ENCODE data around the gene CDKN1C.

Gene CDKN1C

DNA sequence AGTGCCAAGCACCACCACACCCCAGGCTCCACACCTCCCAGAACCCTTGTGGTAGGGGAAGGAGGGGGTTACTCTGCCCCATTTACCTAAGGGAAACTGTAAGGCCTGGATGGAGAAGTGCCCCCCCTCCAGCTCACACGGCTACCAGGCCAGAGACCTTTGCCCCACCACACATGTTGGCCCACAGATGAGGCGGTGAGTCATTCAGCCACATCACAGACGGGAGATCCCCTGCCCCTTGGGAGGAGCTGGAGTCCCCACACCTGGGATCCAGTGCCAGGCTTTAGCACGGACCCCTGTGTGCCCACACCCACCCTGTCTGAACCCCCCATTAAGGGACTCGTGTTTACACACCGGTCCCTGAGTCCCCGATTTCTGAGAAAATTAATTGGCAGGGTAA is 24.9 kb downstream of the CDKN1C start:
- DNase-seq (ENCODE audit: low spot score), result no peak
- Histone ChIP-seq H3K27ac (no peak overlapping the region), H3K4me3 (no peak overlapping the region)
- TF ChIP-seq, protein P1, sequence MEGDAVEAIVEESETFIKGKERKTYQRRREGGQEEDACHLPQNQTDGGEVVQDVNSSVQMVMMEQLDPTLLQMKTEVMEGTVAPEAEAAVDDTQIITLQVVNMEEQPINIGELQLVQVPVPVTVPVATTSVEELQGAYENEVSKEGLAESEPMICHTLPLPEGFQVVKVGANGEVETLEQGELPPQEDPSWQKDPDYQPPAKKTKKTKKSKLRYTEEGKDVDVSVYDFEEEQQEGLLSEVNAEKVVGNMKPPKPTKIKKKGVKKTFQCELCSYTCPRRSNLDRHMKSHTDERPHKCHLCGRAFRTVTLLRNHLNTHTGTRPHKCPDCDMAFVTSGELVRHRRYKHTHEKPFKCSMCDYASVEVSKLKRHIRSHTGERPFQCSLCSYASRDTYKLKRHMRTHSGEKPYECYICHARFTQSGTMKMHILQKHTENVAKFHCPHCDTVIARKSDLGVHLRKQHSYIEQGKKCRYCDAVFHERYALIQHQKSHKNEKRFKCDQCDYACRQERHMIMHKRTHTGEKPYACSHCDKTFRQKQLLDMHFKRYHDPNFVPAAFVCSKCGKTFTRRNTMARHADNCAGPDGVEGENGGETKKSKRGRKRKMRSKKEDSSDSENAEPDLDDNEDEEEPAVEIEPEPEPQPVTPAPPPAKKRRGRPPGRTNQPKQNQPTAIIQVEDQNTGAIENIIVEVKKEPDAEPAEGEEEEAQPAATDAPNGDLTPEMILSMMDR (IDR thresholded peaks at IDR 0.05), result no peak

DNA sequence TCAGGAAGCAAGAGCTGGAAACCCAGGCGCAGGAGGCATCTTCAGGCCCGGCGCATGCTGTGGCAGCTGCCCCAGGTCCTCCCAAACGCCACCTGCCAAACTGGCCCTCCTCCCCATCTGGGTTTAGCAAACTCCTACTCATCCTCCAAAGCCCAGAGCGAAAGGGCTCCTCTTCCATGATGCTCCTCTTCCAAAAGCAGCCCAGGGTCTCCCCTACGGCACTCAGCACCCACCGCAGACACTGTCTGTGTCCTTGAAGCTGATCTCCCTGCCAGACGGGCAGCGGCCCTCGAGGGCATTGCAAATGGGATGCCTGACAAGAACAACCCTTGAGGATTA is 25.9 kb downstream of the CDKN1C start:
- H3K4me3 ChIP-seq, result no peak overlapping the region
- no peak overlapping the region for H3K27ac ChIP-seq
- no peak for DNase-seq (ENCODE audit: low spot score)
- TF ChIP-seq, protein P1 (IDR thresholded peaks at IDR 0.05), result no peak

DNA sequence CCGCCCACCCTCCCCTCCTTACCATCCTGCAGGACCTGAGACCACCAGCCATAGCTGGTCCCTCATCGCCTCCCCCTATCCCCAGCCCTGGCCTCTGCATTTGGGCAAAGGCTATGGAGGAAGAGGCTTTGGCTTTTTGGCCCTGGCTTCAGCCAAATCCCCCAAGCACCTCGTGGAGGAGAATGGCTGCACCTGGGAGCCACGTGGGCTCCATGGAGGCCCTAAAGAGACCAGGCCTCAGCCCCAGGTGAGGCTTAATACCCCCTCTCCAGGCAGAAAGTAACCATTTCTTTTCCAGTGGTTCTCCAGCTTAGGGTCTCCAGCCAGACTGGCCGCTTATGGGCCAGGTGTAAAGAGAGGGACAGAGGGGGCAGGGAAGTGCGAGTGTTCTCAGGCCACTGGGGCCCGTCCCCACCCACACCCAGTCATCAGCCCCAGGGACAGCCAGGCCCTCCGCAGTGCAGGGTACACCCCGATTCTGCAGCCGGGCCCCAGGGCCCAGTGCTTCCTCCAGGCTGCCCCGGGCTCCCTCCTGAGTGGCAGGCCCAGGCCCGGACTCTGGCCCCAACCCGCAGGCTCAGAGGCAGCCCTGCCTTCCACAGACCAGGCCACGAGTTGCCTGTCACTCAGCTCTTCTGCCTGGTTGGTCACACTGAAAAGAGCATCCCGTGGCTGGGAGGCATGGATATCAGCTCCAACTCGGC is 26.4 kb downstream of the CDKN1C start:
- no peak overlapping the region for H3K27ac ChIP-seq
- TF ChIP-seq, protein P1 (IDR thresholded peaks at IDR 0.05), result no peak
- H3K4me3 ChIP-seq, result no peak overlapping the region
- DNase-seq (ENCODE audit: low spot score), result no peak

DNA sequence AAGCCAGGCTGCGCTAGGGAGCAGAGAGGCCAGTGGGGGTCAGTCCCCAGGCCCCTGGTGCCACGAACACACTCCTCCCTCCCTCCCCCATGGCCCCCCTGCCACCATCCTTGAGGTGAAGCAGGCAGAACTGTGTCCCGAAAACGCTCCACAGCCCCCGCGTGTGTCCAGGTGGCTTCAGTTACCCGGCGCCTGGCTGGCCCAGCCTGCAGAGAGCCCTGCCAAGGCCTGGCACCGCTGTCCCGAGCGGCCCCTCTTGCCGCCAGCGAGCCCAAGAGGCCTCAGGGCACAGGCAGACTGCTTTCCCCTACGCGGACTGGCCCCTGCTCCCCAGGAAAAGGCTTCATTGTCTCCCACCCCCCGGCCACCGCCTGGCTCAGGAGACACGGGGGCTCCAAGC is 27.7 kb downstream of the CDKN1C start:
- H3K27ac ChIP-seq, result no peak overlapping the region

DNA sequence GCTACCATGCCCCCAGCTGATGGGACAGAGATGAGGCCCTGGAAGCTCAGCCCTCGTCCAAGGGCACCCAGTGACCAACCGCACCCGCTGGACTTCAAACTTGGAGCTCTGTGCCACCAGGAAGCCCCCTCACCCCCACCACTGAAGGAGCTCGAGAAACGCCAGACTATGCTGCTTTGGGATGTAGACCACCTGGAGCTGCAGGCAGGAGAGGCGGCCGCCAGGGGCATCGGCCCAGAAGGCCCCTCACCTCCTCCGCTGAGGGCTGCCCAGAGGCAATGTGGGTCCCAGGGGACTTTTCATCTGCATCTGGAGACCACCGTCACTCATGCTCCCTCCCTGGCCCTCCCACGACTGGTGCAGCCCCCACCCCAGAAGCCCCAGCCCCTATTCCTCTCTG is 28.3 kb downstream of the CDKN1C start:
- H3K4me3 ChIP-seq, result no peak overlapping the region
- TF ChIP-seq, protein P1 (IDR thresholded peaks at IDR 0.05), result no peak
- DNase-seq (ENCODE audit: low spot score), result no peak
- H3K27ac ChIP-seq, result no peak overlapping the region

More for the DNA sequence above, 27.7 kb downstream of the CDKN1C start:
- no peak for DNase-seq (ENCODE audit: low spot score)
- TF ChIP-seq, protein P1 (IDR thresholded peaks at IDR 0.05), result no peak
- H3K4me3 ChIP-seq, result no peak overlapping the region

DNA sequence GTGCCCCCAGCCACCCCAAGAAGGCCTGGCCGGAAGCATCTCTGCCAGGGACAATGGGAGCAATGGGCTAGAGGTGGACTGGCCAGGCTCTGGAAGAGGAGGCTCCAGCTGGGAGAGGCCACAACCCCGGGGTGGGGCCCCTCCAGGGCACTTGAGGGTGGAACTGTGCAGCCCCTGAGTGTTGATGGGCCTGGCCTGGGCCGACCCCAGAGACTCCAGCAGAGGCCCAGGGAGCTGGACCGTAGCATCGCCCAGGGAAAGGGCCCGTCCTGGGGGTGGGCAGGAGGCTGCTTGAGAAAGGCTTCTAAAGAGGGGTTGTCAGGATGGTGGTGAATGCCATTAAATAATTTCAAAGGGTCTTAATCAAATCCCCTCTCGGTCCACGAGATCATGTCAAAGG is 30.4 kb downstream of the CDKN1C start:
- H3K4me3 ChIP-seq, result no peak overlapping the region
- no peak for DNase-seq (ENCODE audit: low spot score)
- TF ChIP-seq, protein P1 (IDR thresholded peaks at IDR 0.05), result no peak
- H3K27ac ChIP-seq, result no peak overlapping the region

DNA sequence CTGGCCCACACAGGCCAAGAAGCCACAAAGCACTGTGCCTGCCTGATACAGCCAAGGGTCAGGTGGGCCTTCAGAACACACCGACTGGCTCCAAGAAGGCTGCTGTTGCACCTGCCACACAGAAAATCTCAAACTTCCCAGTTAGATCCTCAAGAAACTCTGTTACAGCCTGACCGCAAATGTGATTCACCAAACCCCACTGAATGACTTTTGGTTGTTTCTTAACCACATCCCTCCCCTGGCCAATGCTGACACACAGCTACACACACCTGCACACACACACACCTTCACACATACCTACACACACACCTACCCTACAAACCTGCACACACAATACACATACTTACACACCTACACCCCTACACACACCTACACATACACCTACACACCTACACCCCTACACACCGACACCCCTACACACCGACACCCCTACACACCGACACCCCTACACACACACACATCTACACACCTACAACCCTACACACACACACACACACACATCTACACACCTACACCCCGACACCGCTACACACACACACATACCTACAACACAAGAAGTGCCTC is 31.5 kb downstream of the CDKN1C start:
- TF ChIP-seq, protein P1 (IDR thresholded peaks at IDR 0.05), result no peak
- no peak overlapping the region for H3K4me3 ChIP-seq
- no peak for DNase-seq (ENCODE audit: low spot score)
- H3K27ac ChIP-seq, result no peak overlapping the region
